NOMO-1 treated with dmso at 0.1 percent for 144 hours (cell line): ENCODE results near the gene TLDC2.

Experiments
- DNase-seq: peaks from one replicate; lab custom pipeline; 2025; ENCODE audit not compliant: unreplicated experiment; lab: John Stamatoyannopoulos, UW

TLDC2 gene

GRCh38 chr20:36849333-36850065, 26.4 kb upstream of the TLDC2 start:
- no peak for DNase-seq

GRCh38 chr20:36850759-36851158, 25.2 kb upstream of the TLDC2 start:
- DNase-seq, result no peak

- DNase-seq, result no peak
Observed at GRCh38 chr20:36851490-36851889, 24.4 kb upstream of the TLDC2 start.

DNA sequence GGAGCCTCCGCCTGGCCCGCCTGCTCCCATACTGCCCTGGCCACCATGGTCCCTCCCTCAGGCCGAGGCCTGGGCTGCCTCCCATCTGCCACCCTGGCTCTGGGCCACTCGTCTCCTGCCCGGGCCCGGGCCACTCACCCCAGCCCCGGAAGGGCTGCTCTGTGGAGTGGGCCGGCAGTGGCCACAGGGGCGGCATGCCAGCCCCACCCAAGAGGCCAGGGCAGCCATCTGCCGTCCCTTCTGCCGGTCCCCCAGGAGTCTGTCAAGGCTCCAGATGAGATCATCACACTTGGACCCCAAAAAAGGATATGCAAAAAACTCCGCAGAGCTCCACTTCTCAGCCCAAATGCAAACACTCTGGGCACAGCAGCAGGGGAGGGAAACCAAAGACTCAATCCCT, 23.8 kb upstream of the TLDC2 start:
- no peak for DNase-seq

GRCh38 chr20:36854348-36855240, 21.3 kb upstream of the TLDC2 start:
- DNase-seq, result no peak

DNA sequence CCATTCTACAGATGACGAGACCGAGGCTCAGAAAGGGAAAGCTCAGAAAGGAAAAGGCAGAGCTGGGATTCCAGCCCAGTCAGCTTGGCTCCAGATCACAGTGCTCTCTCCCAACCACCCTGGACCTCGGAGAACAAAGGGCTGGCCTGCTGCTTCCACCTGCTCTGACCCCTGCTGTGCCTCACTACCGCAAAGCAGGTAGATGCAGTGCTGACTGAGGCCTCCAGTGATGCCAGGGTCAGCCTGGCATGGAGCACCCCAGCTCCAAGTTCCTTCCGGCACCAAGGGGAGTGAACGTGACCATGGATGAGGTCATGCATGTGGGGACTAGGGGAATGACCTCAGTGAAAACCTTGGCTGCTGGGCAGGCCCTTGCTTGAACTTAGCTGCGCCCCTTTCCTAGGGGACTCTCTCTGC, 20.7 kb upstream of the TLDC2 start:
- no peak for DNase-seq

- no peak for DNase-seq
Observed at GRCh38 chr20:36856195-36856594, 19.7 kb upstream of the TLDC2 start.

- no peak for DNase-seq
Observed at GRCh38 chr20:36856691-36857635, 19.0 kb upstream of the TLDC2 start.

- no peak for DNase-seq
Observed at GRCh38 chr20:36859282-36859555, 16.7 kb upstream of the TLDC2 start.

DNA sequence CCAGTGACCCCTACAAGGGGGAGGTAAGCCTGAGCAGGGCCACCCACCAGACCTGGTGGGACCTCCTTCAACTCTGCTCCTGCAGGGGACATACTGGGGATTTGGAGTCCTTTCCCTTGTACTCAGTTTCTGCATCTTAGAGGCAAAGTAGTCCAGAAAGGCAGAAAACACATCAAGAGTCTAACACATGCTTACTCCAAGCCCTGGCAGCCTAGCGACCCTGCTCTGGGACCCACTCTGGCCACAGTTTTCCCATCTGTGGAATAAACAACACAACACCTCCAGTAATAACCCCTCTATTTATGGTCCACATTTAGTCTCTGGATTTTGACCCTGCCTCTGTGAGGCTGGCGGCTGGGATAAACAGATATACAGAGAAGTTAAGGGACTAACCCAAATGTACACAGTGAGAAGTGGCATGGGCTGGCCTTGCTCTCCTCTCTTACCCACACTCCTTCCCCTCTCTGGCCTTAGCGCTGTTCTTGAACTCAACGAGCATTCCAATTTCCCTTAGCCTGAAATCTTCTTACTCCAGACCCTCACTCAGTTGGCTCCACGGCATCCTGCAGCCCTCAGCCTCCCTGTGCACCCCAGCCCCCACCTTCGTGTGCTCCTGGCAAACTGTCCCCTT, 16.1 kb upstream of the TLDC2 start:
- DNase-seq, result no peak

- no peak for DNase-seq
Observed at GRCh38 chr20:36860339-36860738, 15.6 kb upstream of the TLDC2 start.

DNA sequence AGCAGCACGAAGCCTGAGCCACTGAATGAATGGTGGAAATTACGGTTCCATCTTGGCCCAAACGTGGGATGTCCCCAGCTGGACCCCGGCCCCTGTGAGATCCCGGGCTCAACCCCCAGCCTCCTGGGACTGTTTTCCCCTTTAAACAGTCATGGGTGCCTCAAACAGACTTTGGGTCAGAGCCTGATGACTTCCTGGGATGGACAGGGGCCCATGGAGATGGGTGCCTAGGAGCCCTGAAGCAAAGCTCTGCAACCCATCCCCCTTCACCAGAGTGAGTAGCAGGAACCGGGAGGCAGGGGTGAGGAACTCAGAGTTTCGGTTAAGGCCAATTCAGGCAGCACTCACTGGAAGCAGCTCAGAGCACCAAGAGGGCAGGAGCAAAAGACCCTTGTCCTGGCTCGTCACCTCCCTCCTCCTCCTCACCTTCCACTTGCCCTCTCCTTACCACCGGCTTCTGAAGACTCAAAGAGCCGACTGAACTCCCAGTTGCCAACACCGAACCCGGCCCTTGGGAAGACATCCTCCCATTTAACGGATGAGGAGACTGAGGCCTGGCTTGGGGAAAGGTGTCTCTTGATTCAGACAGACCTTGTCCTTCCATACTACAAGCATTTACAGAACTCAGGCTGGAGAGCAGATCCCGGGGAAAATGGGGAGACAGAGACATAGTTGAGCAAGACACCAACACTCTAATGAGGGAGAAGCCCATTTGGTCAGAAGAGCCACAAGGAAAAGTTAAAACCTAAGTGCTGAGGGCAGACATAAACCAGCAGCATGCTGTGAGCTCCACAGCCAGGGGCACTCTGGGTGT, 14.9 kb upstream of the TLDC2 start:
- DNase-seq, result no peak

- no peak for DNase-seq
Observed at GRCh38 chr20:36861625-36861874, 14.4 kb upstream of the TLDC2 start.

- DNase-seq, result no peak
Observed at GRCh38 chr20:36861875-36862801, 13.8 kb upstream of the TLDC2 start.

DNA sequence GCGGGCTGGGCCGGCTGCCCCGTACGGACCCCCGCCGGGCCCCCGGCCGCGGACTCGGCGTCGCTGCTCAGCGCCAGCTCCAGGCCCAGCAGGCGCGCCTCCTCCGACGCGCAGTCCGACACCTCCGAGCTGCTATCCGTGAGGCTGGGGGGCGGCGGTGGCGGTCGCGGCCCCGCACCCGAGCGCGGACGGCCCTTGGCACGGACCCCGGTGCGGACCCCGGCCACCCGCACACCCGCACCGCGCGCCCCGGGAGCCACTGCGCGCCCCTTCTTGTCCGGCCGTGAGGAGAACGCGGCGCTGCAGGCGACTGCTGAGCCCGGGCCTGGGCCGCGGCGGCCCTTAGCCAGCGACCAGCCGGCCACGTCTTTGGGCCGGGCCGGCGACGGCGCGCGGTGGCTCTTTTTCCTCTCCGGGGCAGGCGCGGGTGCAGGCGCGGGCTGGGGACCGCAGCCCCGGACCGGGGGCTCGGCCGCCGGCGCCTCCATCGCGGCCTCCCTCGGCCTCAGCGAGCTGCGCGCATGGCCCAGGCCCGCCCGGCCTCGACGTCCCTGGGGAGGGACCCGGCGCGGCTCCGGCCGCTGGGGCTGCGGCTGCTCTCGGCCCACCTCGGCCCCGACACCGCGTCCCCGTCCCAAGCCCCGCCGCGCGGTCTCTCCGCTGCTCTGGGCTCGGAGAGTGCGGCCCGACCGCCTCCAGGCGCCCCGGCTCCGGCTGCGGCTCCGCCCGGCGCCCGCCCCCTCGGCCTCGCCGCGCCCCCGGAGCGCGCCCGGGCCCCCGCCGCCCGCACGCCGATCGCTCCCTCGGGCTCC, 12.9 kb upstream of the TLDC2 start:
- DNase-seq, result no peak

- DNase-seq, result no peak
Observed at GRCh38 chr20:36865076-36865860, 10.7 kb upstream of the TLDC2 start.

DNA sequence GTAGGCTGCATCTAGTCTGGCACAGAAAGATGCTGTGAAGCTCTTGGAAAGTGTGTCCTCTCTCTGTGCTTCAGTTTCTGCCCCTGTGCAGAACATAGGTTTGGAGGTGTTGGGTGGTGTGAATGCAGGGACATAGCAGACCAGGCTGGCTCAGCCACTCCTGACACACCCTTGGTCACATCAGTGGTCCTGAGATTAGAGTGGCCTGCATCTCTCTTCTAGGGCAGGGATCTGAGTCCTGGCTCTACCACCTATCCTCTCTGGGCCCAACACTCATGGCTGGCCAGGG, 10.1 kb upstream of the TLDC2 start:
- no peak for DNase-seq

DNA sequence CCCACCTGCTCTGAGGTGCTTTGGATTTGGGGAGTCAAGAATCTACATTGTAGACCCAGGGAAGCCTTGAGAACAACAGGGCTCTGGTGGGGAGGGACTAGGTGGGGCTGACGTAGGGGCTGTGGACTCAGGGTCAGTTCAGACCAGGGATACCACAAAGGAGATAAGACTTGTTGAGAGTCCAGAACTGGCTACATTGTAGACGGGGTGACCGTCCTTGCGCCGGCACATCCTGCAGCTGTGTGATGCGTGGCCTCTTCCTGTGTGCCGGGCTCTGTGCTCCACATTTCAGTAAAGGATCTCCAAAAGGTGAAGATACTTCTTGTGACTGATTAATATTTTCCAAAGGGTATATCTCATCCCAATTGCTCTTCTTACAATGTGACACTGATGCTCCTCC, 9.8 kb upstream of the TLDC2 start:
- DNase-seq, result no peak
